Liver (tissue), 3 donors: Measurements from ENCODE around the gene OR7C1.

ENCODE experiments used
- EGR1 ChIP-seq, 2 donors: IDR thresholded peaks; 2 replicates each; pipeline ENCODE4 v1.6.1; 2016 to 2018; ENCODE audit warnings: antibody characterized with exemption in 2 of 2, low read depth in 2 of 2
- GABPA ChIP-seq, 2 donors: IDR thresholded peaks in 1 of 2; conservative IDR thresholded peaks in 1 of 2; 2 replicates each; pipeline ENCODE4 v1.6.1; 2016; ENCODE audit warnings: antibody characterized with exemption in 2 of 2, mild to moderate bottlenecking in 1 of 2, moderate library complexity in 1 of 2
- HNF4G ChIP-seq: IDR thresholded peaks from 2 replicates; pipeline ENCODE4 v1.6.1; 2016; ENCODE audit warnings: antibody characterized with exemption
- JUND ChIP-seq, 2 donors: IDR thresholded peaks; 2 replicates each; pipeline ENCODE4 v1.6.1; 2016; ENCODE audit warnings: antibody characterized with exemption in 2 of 2
- RAD21 ChIP-seq, 2 donors: IDR thresholded peaks; 2 replicates each; pipeline ENCODE4 v1.6.1; 2016; ENCODE audit warnings: antibody characterized with exemption in 2 of 2, mild to moderate bottlenecking in 2 of 2
- RXRA ChIP-seq, 2 donors: IDR thresholded peaks; 2 replicates each; pipeline ENCODE4 v1.6.1; 2017 to 2018; ENCODE audit warnings: antibody characterized with exemption in 2 of 2, mild to moderate bottlenecking in 1 of 2
- SP1 ChIP-seq: IDR thresholded peaks from 2 replicates; pipeline ENCODE4 v1.6.1; 2018; ENCODE audit warnings: antibody characterized with exemption, mild to moderate bottlenecking
- TAF1 ChIP-seq: conservative IDR thresholded peaks from 2 replicates; pipeline ENCODE4 v1.6.1; 2016; ENCODE audit warnings: antibody characterized with exemption, mild to moderate bottlenecking
- YY1 ChIP-seq: IDR thresholded peaks from 2 replicates; pipeline ENCODE4 v1.6.1; 2016; ENCODE audit warnings: antibody characterized with exemption, mild to moderate bottlenecking
- TF ChIP-seq, protein P1 (sequence below): fragments of 150-350 bp; IDR thresholded peaks from 2 replicates; pipeline ENCODE4 v1.5.1; 2017; ENCODE audit warnings: improper control_type of control experiment, low read depth, low read length; ENCODE audit not compliant: missing input control
- TF ChIP-seq, protein P2 (sequence below): IDR thresholded peaks from 2 replicates; pipeline ENCODE4 v1.6.1; 2016; ENCODE audit warnings: antibody characterized with exemption
- TF ChIP-seq, protein P3 (sequence below): IDR thresholded peaks from 2 replicates; pipeline ENCODE4 v1.6.1; 2016; ENCODE audit warnings: antibody characterized with exemption
- TF ChIP-seq, protein P4 (sequence below): IDR thresholded peaks from 2 replicates; pipeline ENCODE4 v1.6.1; 2016; ENCODE audit warnings: antibody characterized with exemption, mild to moderate bottlenecking
- TF ChIP-seq, protein P5 (sequence below): IDR thresholded peaks from 2 replicates; pipeline ENCODE4 v1.6.1; 2016; ENCODE audit warnings: antibody characterized with exemption
- donor health status: healthy.
- donor health status: healthy.

DNA sequence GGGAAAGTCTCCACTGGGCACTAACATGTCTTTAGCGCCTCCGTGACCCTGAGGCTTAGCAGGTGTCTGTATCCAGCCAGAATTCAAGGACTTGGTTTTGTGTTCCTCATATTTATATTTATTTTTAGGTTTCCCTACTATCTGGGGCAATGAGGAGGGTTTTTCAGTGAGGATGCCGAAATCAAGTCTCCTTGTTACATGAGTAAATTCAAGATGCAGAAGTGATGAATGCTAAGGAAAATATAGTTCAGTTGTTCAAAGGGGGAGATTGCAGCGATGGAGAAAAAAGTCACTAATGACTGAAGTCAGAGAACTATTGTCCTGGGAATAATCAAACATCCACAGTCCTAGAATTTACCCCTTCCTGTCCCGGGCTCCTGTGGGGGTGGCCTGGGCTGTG is 55.8 kb downstream of the OR7C1 start:
- TF ChIP-seq EGR1 (IDR thresholded peaks at IDR 0.05; ENCODE audit: low read depth in 2 of 2) (no peak), YY1 (no peak), RAD21 (IDR thresholded peaks at IDR 0.05) (no peak), SP1 (no peak), TAF1 (no peak), RXRA (IDR thresholded peaks at IDR 0.05) (no peak), GABPA (IDR thresholded peaks at IDR 0.05 in 1 of 2, conservative IDR thresholded peaks at IDR 0.05 in 1 of 2) (no peak), JUND (IDR thresholded peaks at IDR 0.05) (no peak), HNF4G (no peak)
- TF ChIP-seq, protein P1, sequence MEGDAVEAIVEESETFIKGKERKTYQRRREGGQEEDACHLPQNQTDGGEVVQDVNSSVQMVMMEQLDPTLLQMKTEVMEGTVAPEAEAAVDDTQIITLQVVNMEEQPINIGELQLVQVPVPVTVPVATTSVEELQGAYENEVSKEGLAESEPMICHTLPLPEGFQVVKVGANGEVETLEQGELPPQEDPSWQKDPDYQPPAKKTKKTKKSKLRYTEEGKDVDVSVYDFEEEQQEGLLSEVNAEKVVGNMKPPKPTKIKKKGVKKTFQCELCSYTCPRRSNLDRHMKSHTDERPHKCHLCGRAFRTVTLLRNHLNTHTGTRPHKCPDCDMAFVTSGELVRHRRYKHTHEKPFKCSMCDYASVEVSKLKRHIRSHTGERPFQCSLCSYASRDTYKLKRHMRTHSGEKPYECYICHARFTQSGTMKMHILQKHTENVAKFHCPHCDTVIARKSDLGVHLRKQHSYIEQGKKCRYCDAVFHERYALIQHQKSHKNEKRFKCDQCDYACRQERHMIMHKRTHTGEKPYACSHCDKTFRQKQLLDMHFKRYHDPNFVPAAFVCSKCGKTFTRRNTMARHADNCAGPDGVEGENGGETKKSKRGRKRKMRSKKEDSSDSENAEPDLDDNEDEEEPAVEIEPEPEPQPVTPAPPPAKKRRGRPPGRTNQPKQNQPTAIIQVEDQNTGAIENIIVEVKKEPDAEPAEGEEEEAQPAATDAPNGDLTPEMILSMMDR: no peak
- TF ChIP-seq, protein P2, sequence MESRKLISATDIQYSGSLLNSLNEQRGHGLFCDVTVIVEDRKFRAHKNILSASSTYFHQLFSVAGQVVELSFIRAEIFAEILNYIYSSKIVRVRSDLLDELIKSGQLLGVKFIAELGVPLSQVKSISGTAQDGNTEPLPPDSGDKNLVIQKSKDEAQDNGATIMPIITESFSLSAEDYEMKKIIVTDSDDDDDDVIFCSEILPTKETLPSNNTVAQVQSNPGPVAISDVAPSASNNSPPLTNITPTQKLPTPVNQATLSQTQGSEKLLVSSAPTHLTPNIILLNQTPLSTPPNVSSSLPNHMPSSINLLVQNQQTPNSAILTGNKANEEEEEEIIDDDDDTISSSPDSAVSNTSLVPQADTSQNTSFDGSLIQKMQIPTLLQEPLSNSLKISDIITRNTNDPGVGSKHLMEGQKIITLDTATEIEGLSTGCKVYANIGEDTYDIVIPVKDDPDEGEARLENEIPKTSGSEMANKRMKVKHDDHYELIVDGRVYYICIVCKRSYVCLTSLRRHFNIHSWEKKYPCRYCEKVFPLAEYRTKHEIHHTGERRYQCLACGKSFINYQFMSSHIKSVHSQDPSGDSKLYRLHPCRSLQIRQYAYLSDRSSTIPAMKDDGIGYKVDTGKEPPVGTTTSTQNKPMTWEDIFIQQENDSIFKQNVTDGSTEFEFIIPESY: no peak
- TF ChIP-seq, protein P3, sequence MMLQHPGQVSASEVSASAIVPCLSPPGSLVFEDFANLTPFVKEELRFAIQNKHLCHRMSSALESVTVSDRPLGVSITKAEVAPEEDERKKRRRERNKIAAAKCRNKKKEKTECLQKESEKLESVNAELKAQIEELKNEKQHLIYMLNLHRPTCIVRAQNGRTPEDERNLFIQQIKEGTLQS: no peak
- TF ChIP-seq, protein P4, sequence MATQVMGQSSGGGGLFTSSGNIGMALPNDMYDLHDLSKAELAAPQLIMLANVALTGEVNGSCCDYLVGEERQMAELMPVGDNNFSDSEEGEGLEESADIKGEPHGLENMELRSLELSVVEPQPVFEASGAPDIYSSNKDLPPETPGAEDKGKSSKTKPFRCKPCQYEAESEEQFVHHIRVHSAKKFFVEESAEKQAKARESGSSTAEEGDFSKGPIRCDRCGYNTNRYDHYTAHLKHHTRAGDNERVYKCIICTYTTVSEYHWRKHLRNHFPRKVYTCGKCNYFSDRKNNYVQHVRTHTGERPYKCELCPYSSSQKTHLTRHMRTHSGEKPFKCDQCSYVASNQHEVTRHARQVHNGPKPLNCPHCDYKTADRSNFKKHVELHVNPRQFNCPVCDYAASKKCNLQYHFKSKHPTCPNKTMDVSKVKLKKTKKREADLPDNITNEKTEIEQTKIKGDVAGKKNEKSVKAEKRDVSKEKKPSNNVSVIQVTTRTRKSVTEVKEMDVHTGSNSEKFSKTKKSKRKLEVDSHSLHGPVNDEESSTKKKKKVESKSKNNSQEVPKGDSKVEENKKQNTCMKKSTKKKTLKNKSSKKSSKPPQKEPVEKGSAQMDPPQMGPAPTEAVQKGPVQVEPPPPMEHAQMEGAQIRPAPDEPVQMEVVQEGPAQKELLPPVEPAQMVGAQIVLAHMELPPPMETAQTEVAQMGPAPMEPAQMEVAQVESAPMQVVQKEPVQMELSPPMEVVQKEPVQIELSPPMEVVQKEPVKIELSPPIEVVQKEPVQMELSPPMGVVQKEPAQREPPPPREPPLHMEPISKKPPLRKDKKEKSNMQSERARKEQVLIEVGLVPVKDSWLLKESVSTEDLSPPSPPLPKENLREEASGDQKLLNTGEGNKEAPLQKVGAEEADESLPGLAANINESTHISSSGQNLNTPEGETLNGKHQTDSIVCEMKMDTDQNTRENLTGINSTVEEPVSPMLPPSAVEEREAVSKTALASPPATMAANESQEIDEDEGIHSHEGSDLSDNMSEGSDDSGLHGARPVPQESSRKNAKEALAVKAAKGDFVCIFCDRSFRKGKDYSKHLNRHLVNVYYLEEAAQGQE: no peak
- TF ChIP-seq, protein P5, sequence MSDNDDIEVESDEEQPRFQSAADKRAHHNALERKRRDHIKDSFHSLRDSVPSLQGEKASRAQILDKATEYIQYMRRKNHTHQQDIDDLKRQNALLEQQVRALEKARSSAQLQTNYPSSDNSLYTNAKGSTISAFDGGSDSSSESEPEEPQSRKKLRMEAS: no peak
